OCI-LY1 (cell line): ENCODE measurements around the gene CFAP90.

ENCODE experiments used
- H2AFZ ChIP-seq: fragments of 200-600 bp; sonication (generic), shearing (Covaris generic); 2 replicates; pipeline ENCODE4 v1.6.0; 2014; ENCODE audit warnings: antibody characterized with exemption, mild to moderate bottlenecking, low read length
- H3F3A ChIP-seq: fragments of 200-600 bp; sonication (generic), shearing (Covaris generic); 2 replicates; pipeline ENCODE4 v1.6.0; 2014; ENCODE audit warnings: mild to moderate bottlenecking, antibody characterized with exemption, low read length, moderate library complexity; ENCODE audit not compliant: insufficient read depth
- H3K27ac ChIP-seq: fragments of 200-600 bp; sonication (generic); 2 replicates; pipeline ENCODE4 v1.5.1; 2014; ENCODE audit warnings: low read length, mixed run types, mild to moderate bottlenecking, low read depth; ENCODE audit not compliant: poor library complexity, severe bottlenecking
- H3K27me3 ChIP-seq: fragments of 200-600 bp; sonication (generic); 2 replicates; pipeline ENCODE4 v1.6.0; 2014; ENCODE audit warnings: antibody characterized with exemption, mild to moderate bottlenecking, low read length, moderate library complexity; ENCODE audit not compliant: insufficient read depth
- H3K36me3 ChIP-seq: fragments of 200-600 bp; sonication (generic); 2 replicates; pipeline ENCODE4 v1.6.1; 2014; ENCODE audit warnings: mild to moderate bottlenecking, antibody characterized with exemption, low read length, moderate library complexity, mixed read lengths; ENCODE audit not compliant: insufficient read depth
- H3K4me1 ChIP-seq: fragments of 200-600 bp; sonication (generic); 2 replicates; pipeline ENCODE4 v1.5.1; 2014; ENCODE audit warnings: mild to moderate bottlenecking, low read length, moderate library complexity; ENCODE audit not compliant: insufficient read depth, severe bottlenecking
- H3K4me2 ChIP-seq: fragments of 200-600 bp; sonication (generic), shearing (Covaris generic); 2 replicates; pipeline ENCODE4 v1.6.1; 2014; ENCODE audit warnings: low read length
- H3K4me3 ChIP-seq: fragments of 200-600 bp; sonication (generic); 2 replicates; pipeline ENCODE4 v1.5.1; 2014; ENCODE audit warnings: low read length, low read depth, mild to moderate bottlenecking, mixed read lengths; ENCODE audit not compliant: poor library complexity, severe bottlenecking
- H3K79me2 ChIP-seq: fragments of 200-600 bp; shearing (Covaris generic); 2 replicates; pipeline ENCODE4 v1.6.1; 2016; ENCODE audit warnings: mixed run types, low read length, mixed read lengths; ENCODE audit not compliant: insufficient read depth
- H3K9ac ChIP-seq: fragments of 200-600 bp; sonication (generic), shearing (Covaris generic); 2 replicates; pipeline ENCODE4 v1.6.1; 2014; ENCODE audit warnings: mild to moderate bottlenecking, low read length, mixed read lengths
- H3K9me2 ChIP-seq: fragments of 200-600 bp; sonication (generic), shearing (Covaris generic); 2 replicates; pipeline ENCODE4 v1.6.1; 2014; ENCODE audit warnings: low read depth, mild to moderate bottlenecking, low read length, mixed read lengths
- H3K9me3 ChIP-seq: fragments of 200-600 bp; shearing (Covaris generic); 2 replicates; pipeline ENCODE4 v1.6.1; 2014; ENCODE audit warnings: low read length, mixed read lengths
- H4K20me1 ChIP-seq: fragments of 200-600 bp; sonication (generic), shearing (Covaris generic); 2 replicates; pipeline ENCODE4 v1.6.0; 2016; ENCODE audit warnings: mild to moderate bottlenecking, low read length; ENCODE audit not compliant: insufficient read depth
- EZH2 ChIP-seq: fragments of 200-600 bp; sonication (generic), shearing (Covaris generic); IDR thresholded peaks from 2 replicates; pipeline ENCODE4 v1.8.0; 2017; ENCODE audit warnings: borderline replicate concordance, mixed run types, mild to moderate bottlenecking, antibody characterized with exemption, low read length, moderate library complexity, mixed read lengths
- TF ChIP-seq, protein P1 (sequence below): fragments of 200-600 bp; sonication (generic), shearing (Covaris generic); IDR thresholded peaks from 2 replicates; pipeline ENCODE4 v1.5.1; 2017; ENCODE audit warnings: mild to moderate bottlenecking, antibody characterized with exemption, low read length, moderate library complexity, mixed read lengths

Gene CFAP90

DNA sequence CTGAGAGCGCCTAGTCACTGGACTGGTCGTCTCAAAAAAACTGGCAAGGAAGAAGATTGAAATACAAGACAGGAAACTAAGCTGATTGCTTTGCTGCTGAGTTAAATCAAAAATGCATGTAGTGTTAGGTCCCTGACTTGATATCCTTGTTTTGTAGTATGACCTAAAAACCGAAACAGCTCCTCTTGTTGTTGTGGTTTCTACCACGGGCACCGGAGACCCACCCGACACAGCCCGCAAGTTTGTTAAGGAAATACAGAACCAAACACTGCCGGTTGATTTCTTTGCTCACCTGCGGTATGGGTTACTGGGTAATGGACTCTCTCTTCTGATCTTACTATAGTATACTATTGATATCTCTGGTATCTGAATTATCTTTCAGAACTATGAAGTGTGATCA, 22.3 kb upstream of the CFAP90 start:
- H3K9ac ChIP-seq, result no peak overlapping the region

DNA sequence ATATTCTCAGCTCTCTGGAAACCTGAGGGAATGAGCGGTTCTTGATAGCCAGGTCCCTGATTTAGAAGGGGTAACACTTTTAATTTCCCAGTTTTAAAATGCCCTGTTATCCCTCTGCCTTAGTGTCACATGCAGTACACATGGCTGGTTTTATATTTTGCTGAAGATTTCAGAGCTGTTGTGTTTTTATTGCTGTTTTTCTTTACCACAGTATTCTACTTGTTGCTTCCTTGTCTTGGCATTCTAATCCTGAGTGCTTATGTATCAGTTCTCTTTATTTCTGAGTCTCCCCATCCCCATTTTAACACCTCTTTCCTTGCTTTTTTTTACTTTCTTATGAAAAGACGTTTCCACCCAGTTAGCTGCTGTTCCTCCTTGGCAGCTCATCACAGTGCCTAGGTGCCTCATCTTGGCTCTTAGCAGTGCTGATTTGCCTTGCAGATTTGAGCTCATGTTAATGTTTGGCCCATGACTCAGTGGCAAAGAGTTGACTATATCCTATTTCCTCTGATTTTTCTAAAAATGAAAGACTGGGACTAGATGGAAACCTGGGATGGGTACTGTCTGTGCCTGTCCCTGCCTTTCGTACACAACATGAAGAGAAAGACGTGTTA, 21.7 kb upstream of the CFAP90 start:
- H3K27me3 ChIP-seq, result no peaks in the 10 kb centered on the region
- peaks cover 2% of the 10 kb centered on the region; the same call in 1 of the 2 replicates for H4K20me1 ChIP-seq
- no peak overlapping the region for H2AFZ ChIP-seq
- no peak overlapping the region for H3K4me2 ChIP-seq
- H3K9me3 ChIP-seq, result no peaks in the 10 kb centered on the region
- H3K36me3 ChIP-seq, result peaks cover 63% of the 10 kb centered on the region
- no peak overlapping the region for H3K27ac ChIP-seq
- no peaks in the 10 kb centered on the region for H3F3A ChIP-seq
- no peaks in the 10 kb centered on the region for H3K9me2 ChIP-seq
- TF ChIP-seq, protein P1, sequence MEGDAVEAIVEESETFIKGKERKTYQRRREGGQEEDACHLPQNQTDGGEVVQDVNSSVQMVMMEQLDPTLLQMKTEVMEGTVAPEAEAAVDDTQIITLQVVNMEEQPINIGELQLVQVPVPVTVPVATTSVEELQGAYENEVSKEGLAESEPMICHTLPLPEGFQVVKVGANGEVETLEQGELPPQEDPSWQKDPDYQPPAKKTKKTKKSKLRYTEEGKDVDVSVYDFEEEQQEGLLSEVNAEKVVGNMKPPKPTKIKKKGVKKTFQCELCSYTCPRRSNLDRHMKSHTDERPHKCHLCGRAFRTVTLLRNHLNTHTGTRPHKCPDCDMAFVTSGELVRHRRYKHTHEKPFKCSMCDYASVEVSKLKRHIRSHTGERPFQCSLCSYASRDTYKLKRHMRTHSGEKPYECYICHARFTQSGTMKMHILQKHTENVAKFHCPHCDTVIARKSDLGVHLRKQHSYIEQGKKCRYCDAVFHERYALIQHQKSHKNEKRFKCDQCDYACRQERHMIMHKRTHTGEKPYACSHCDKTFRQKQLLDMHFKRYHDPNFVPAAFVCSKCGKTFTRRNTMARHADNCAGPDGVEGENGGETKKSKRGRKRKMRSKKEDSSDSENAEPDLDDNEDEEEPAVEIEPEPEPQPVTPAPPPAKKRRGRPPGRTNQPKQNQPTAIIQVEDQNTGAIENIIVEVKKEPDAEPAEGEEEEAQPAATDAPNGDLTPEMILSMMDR, result no peak
- peaks cover 67% of the 10 kb centered on the region for H3K79me2 ChIP-seq
- peaks cover 37% of the 10 kb centered on the region for H3K4me1 ChIP-seq
- H3K9ac ChIP-seq, result no peak overlapping the region
- H3K4me3 ChIP-seq, result no peak overlapping the region

More for the DNA sequence above, 22.3 kb upstream of the CFAP90 start:
- no peak overlapping the region for H3K27ac ChIP-seq
- TF ChIP-seq, protein P1, result no peak
- TF ChIP-seq EZH2, result no peak
- peaks cover 31% of the 10 kb centered on the region for H3K4me1 ChIP-seq
- no peak overlapping the region for H3K4me3 ChIP-seq
- no peaks in the 10 kb centered on the region for H3F3A ChIP-seq
- peaks cover 69% of the 10 kb centered on the region for H3K36me3 ChIP-seq
- no peaks in the 10 kb centered on the region for H3K9me3 ChIP-seq
- peaks cover 61% of the 10 kb centered on the region for H3K79me2 ChIP-seq
- H3K27me3 ChIP-seq, result no peaks in the 10 kb centered on the region
- H3K9me2 ChIP-seq, result no peaks in the 10 kb centered on the region
- no peak overlapping the region for H2AFZ ChIP-seq
- H4K20me1 ChIP-seq, result peaks cover 2% of the 10 kb centered on the region; the same call in 1 of the 2 replicates
- H3K4me2 ChIP-seq, result no peak overlapping the region

DNA sequence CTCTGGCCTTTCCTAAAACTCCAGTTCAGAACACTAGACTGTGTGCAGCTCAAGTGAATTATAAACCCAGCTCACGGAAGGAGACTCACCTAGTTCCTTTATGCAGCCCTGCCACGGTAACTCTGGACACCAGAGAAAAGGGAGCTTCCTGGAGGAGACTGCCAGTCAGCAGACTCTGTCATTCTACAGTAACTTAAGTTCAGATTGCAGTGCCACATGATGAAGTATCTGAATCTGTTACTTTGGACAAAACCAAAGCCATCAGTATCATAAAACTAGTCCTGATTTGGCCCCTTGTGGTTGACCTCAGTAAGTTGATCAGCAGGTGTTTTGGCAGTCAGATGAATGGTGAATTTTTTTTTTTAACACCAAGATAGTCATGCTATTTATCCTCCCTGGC, 20.7 kb upstream of the CFAP90 start:
- H3K9me3 ChIP-seq, result no peaks in the 10 kb centered on the region
- no peaks in the 10 kb centered on the region for H3K27me3 ChIP-seq
- no peaks in the 10 kb centered on the region for H3F3A ChIP-seq
- TF ChIP-seq, protein P1, result no peak
- peak overlapping the region; percentile 93; the same call in 1 of the 2 replicates for H3K4me2 ChIP-seq
- peak overlapping the region; percentile 98; the same call in 1 of the 2 replicates for H3K9ac ChIP-seq
- no peak overlapping the region for H3K4me3 ChIP-seq
- H4K20me1 ChIP-seq, result peaks cover 2% of the 10 kb centered on the region; the same call in 1 of the 2 replicates
- no peak overlapping the region for H2AFZ ChIP-seq
- peaks cover 61% of the 10 kb centered on the region for H3K36me3 ChIP-seq
- no peaks in the 10 kb centered on the region for H3K9me2 ChIP-seq
- H3K27ac ChIP-seq, result peak overlapping the region; percentile 20
- H3K79me2 ChIP-seq, result peaks cover 75% of the 10 kb centered on the region
- H3K4me1 ChIP-seq, result peaks cover 47% of the 10 kb centered on the region
